Dedifferentiated amniotic fluid mesenchymal stem cell (primary cell): Measurements from ENCODE around the gene FGF10.

ENCODE experiments used
- DNase-seq: peaks from one replicate; pipeline ENCODE4 v3.0.0-alpha.2; 2016; ENCODE audit errors: extremely low spot score

The FGF10 gene

GRCh38 chr5:44257653-44258365, 131.4 kb downstream of the FGF10 start:
- no peak for DNase-seq

DNA sequence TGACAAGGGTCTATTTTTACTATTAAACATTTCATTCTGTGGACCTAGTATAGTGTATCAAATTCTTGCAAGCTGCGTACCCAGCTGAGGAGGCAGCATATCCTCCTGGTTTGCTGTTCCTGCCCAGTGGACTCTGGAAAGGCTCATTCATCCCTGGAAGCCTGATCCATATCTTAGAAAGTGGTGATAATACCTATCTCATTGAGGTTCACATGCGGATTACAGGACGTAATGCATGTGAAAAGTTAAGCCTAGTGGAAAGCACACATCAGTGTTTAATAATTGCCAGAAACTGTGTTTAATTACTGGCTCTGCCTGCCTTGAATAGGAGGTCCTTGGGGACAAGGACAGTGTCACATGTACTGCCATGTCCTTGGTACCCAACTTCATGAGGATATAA, 132.0 kb downstream of the FGF10 start:
- DNase-seq, result no peak
